ENCODE results near the gene RSPO1. TPM values are rescaled to one million over a fixed set of nuclear protein-coding genes. Genes with fewer than 3 reads are reported as not detected.
"Not testable (repeated sequence)": the region's sequence is repeated elsewhere in the genome, so short reads cannot be mapped to it uniquely, and the experiment has no call there.

RSPO1 gene
- polyA plus RNA-seq (2011; rRNA removed) = 0.04 and 0.05 TPM in 2 replicates
- not detected in 2 replicates for polyA minus RNA-seq (2011; rRNA and poly(A)+ RNA removed)

GRCh38 chr1:37634244-37634991, at the start of gene RSPO1:
RSPO1 (minus strand) TSS chr1:37634892; CDS start chr1:37629661, 5,231 bp downstream.
- no peak for TF ChIP-seq CTCF (IDR thresholded peaks at IDR 0.05; ENCODE audit: insufficient read depth, low read depth, low read length)
- Histone ChIP-seq H3K4me3 (ENCODE audit: low read depth, low read length) (peak within 1 kb of the TSS; percentile 19), H3K27me3 (ENCODE audit: control insufficient read depth, insufficient read depth, low read length) (peaks cover 50% of the 10 kb centered on the region), H3K36me3 (ENCODE audit: control insufficient read depth, insufficient read depth, low read length) (no peaks in the 10 kb centered on the region)
- ChIA-PET POLR2A (no interaction called here), CTCF (interaction anchor here (1.4 kb wide), 1 partner anchor 48 kb away, joined by 4 read pairs; no protein-coding TSS in a partner anchor)
- no peak for DNase-seq (ENCODE audit: low read depth)

GRCh38 chr1:37684182-37684581, 49.5 kb upstream of the RSPO1 start:
- DNase-seq (ENCODE audit: low read depth); H3K4me3 ChIP-seq (ENCODE audit: low read depth, low read length); H3K27me3 ChIP-seq (ENCODE audit: control insufficient read depth, insufficient read depth, low read length): not testable (repeated sequence)
- ChIA-PET POLR2A (interaction anchor here (0.5 kb wide), 1 partner anchor 122 kb away, joined by 3 read pairs; no protein-coding TSS in a partner anchor), CTCF (interaction anchor here (0.7 to 18.5 kb wide), 5 partner anchors 12 to 1108 kb away, joined by 3 to 214 read pairs (median 18); no protein-coding TSS in a partner anchor)
- H3K36me3 ChIP-seq (ENCODE audit: control insufficient read depth, insufficient read depth, low read length) = peaks cover 15% of the 10 kb centered on the region

- peak; percentile 85 for TF ChIP-seq CTCF (IDR thresholded peaks at IDR 0.05; ENCODE audit: insufficient read depth, low read depth, low read length)
- ChIA-PET POLR2A (no interaction called here), CTCF (interaction anchor here (0.6 to 18.5 kb wide), 37 partner anchors 9 to 1166 kb away, joined by 3 to 214 read pairs (median 3); partner anchors contain the start of genes CDCA8, GNL2 and RSPO1)
- H3K4me3 ChIP-seq (ENCODE audit: low read depth, low read length) = no peak overlapping the region
- no peak for DNase-seq (ENCODE audit: low read depth)
- H3K36me3 ChIP-seq (ENCODE audit: control insufficient read depth, insufficient read depth, low read length) = peaks cover 14% of the 10 kb centered on the region
- peaks cover 4% of the 10 kb centered on the region for H3K27me3 ChIP-seq (ENCODE audit: control insufficient read depth, insufficient read depth, low read length)
Measured at GRCh38 chr1:37682334-37682987, 47.8 kb upstream of the RSPO1 start.

- peaks cover 10% of the 10 kb centered on the region for H3K36me3 ChIP-seq (ENCODE audit: control insufficient read depth, insufficient read depth, low read length)
- DNase-seq (ENCODE audit: low read depth) = no peak
- no peak overlapping the region for H3K4me3 ChIP-seq (ENCODE audit: low read depth, low read length)
- TF ChIP-seq CTCF (IDR thresholded peaks at IDR 0.05; ENCODE audit: insufficient read depth, low read depth, low read length) = no peak
- H3K27me3 ChIP-seq (ENCODE audit: control insufficient read depth, insufficient read depth, low read length) = peaks cover 7% of the 10 kb centered on the region
- ChIA-PET CTCF (interaction anchor here (1.0 to 18.5 kb wide), 8 partner anchors 22 to 226 kb away, joined by 3 to 214 read pairs (median 4); no protein-coding TSS in a partner anchor), POLR2A (interaction anchor here (0.5 kb wide), 1 partner anchor 80 kb away, joined by 6 read pairs; no protein-coding TSS in a partner anchor)
Measured at GRCh38 chr1:37680933-37681332, 46.2 kb upstream of the RSPO1 start.

- Histone ChIP-seq H3K36me3 (ENCODE audit: control insufficient read depth, insufficient read depth, low read length) (peaks cover 3% of the 10 kb centered on the region; the same call in 1 of the 2 replicates), H3K27me3 (ENCODE audit: control insufficient read depth, insufficient read depth, low read length) (peaks cover 11% of the 10 kb centered on the region), H3K4me3 (ENCODE audit: low read depth, low read length) (no peak overlapping the region)
- DNase-seq (ENCODE audit: low read depth) = no peak
- no peak for TF ChIP-seq CTCF (IDR thresholded peaks at IDR 0.05; ENCODE audit: insufficient read depth, low read depth, low read length)
- CTCF ChIA-PET = interaction anchor here (18.5 kb wide), 1 partner anchor 75 kb away, joined by 214 read pairs; no protein-coding TSS in a partner anchor
- POLR2A ChIA-PET = no interaction called here
Measured at GRCh38 chr1:37677808-37678207, 43.1 kb upstream of the RSPO1 start.

Measured in BJ (cell line).